Measurements from ENCODE around the gene LYPLA2.

DNA sequence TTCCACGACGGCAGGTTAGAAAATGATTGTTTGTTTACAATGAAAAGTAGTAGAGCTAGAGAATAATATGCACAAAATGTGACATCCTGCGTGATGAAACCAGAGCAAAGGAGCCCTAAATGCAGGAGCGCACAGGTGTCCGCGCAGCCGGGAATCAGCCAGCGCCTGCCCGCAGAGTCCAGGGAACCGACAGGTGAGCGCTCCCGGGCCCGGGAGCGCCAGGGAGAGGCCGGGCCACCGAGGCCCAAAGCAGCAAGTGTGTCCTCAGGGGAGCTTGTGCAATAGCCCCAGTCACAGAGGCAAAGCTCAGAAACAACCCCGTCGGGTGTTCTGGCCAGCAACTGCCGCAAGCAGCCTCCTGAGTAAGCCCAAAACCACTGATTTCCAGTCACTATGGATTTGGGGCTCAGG is 10.4 kb downstream of the LYPLA2 start:
- TF ChIP-seq POLR2A (IDR thresholded peaks at IDR 0.05) = no peak
- no peak for TF ChIP-seq EP300 (IDR thresholded peaks at IDR 0.05)

Data from tibial nerve (tissue), 3 donors.